GM18873 (cell line): ENCODE measurements around the gene LAMA4.
"Not testable (repeated sequence)": the region's sequence is repeated elsewhere in the genome, so short reads cannot be mapped to it uniquely, and the experiment has no call there.

ENCODE experiments used
- ATAC-seq: cut with Tn5 transposase; IDR thresholded peaks from one replicate; pipeline ENCODE4 v1.9.1; 2021; ENCODE audit warnings: mild to moderate bottlenecking, moderate library complexity, moderate number of reproducible peaks; ENCODE audit not compliant: unreplicated experiment, low FRiP score

The LAMA4 gene

DNA sequence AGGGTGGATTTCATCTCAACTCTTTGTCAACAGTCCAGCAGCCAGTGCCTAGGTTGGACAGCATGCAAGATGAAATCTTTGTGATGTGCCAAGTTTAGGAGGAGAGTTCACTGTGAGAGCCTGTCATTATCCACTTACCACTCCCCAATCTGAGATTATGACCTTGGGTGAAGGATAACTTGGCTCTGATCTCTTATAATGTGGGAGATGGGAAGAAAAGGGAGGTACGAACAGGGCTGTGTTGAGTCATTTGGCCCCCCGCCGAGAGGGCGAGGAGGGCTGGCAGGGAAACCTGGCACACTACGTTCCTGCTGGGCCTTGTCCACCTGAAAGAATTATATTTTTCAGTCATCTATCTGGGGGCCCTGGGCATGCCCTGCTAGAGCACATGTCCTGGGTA is 35.8 kb downstream of the LAMA4 start:
- ATAC-seq: no peak

- ATAC-seq: no peak
Measured at GRCh38 chr6:112216662-112217551, 37.5 kb downstream of the LAMA4 start.

DNA sequence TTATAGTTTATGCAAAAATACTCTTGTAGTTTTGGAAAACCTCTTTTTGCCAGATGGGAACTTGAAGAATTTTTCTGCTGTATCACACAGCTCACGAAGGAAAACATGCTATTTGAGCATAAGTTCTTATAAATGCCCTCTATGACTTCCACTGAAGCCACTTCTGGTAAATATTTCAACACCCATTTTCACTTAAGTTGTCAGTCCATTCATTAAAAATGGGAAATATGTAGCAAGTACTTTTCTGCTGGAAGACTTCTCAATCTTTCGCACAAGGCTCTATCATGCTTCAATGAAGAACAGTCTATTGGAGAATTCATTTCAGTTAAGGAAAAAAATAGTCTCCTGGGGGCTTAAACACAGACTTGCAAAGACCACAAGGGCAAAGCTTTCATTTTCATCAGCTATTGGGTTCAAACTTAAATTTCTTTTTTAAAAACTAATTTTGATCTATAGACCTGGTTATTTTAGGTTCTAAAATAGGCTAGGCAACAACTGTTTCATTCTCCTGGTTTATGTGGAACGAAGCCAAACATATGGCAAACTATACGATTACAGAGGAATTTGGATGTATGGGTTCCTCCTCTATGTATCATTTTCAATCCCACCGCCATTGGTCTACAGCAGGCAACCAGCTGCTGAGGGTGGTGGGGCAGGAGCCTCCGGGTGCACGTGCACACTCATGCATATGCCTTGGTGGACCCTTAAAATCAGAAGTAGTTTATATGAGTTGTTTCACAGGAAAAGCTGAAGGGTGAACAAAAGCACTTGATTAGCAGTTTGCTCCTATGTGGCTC is 38.7 kb downstream of the LAMA4 start:
- no peak for ATAC-seq

DNA sequence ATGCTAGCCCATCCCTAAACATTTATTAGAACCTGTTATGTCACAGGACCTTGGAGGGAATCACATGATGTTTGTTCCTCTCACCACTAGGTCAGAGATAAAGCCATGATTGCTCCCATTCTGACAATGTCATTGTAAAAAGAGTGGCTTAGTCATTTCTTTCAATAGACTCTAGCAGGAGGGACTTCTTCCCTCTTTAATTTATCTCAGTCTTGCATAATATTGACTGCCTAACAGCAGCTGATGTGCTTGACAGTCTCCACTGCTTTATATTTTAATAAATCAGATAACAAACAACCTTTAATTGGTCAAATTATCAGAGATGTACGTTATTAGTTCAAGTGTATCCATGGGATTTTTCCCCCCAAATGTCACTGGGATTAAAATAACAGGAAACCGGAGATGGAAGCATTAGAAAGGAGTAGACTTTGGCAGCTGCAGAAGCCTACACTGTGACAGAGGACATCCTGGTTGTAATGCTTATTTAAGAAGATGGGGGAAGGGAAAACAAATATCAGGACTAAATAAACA is 39.6 kb downstream of the LAMA4 start:
- ATAC-seq: no peak

GRCh38 chr6:112210852-112211251 is 43.5 kb downstream of the LAMA4 start:
- ATAC-seq: no peak

GRCh38 chr6:112209131-112209530 is 45.2 kb downstream of the LAMA4 start:
- no peak for ATAC-seq

DNA sequence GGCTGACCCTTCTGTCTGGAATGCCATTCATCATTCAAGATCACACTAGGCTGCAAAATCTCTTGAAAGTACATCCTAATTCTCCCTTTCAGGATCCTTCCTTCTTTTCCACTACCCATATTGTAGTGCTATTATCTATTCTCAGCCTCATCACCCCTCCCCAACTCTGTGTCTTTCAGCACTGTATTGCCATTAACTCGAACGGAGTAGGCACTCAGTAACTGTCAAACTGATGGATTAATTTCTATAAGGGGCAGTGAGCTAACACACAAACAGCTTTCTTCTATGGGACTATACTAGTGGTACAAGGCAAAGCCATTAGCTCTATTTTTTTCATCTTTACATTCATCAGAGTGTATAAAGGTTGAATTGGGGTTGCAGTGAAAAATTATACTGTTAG is 46.6 kb downstream of the LAMA4 start:
- ATAC-seq: no peak

GRCh38 chr6:112207131-112207530 is 47.2 kb downstream of the LAMA4 start:
- no peak for ATAC-seq

DNA sequence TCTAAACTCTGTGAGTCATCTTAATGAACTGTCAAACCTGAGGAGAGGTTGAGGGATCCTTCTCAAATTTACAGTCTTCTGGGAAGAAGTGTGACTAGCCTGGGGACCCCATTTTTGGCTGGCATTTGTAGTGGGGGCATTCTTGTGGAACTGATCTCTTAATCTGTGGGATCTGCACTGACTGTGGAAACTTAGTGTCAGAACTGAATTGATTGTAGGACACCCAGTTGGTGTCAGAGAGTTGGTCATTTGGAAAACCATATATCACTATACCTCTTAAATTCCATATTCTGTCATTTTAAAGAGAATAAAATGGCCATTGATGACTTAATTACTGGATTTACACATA is 48.3 kb downstream of the LAMA4 start:
- no peak for ATAC-seq

DNA sequence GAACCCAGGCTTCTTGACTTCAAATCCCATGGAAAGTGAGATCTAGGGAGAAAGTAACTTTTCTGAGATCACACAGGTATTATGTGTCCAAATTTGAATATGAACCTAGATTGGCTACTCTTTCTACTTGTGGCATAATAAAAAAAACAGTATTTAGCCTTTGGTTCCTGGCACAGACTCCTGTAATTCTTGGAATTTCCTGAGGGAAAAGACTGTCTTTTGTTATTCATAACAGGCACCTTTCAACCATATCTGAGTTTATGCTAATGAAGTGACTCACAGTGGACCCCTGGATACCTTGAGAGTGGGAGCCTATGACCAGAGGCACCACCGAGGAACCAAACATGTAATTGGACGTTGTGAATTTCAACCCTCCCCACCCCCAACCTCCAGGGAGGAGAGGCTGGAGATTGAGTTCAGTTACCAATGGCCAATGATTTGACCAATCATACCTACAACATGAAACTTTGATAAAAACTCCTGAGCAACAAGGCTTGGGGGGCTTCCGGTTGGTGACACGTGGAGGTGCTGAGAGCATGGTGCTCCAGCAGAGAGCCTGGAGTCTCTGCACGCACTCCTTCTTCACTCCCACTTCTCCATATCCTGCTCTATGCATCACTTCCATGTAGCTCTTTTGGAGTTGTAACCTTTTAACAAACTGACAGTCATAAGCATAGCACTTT is 48.8 kb downstream of the LAMA4 start:
- ATAC-seq: no peak

DNA sequence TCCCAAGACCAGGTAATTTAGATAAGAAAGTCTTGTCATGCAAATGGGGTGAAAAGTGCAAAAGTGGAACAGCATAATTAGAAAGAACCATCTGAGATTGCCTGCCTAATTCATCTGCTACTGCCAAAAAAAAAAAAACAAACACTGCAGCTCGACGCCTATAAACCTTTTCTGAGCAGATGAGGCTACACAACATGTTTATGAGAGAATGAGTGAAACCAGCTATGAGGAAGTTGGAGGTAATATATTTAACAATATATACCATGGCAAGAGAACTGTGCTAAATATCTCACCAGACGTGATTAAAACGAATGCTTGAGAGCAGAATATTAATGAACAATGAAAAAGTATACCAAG is 50.0 kb downstream of the LAMA4 start:
- no peak for ATAC-seq

DNA sequence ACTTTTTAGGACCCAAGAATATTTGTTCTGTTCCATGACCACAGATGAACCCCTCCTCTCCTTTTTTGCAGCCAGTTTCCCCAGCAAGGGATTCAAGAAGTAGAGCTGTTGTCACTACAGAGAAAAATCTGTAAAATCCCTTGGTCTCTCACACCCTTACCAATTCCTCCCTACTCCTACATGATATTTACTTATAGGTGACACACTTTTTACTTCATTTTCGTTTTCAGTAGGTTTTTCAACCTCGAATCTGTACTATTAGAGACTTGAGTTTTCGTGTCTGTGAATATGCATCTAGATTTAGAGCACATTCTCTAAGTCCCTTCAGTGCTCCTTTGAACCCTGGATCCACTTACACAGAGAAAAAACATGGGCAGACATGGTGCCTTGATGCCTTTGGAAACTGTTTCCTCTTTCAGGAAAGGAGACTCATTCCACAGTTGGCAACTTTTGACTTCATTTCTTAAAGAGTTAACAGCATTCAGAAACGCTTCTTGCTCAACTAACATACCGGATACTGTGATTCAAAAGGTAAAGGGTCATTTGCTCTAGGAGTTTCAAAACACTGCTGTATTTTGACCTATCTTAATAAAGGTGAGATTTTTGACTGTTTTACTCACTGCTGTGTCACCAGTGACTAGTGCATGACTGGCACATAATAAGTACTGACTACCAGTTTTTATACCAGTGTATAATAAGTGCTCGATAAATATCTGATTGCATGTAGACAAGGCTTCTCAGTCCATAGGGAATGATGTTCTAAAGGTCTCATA is 50.6 kb downstream of the LAMA4 start:
- ATAC-seq: no peak

DNA sequence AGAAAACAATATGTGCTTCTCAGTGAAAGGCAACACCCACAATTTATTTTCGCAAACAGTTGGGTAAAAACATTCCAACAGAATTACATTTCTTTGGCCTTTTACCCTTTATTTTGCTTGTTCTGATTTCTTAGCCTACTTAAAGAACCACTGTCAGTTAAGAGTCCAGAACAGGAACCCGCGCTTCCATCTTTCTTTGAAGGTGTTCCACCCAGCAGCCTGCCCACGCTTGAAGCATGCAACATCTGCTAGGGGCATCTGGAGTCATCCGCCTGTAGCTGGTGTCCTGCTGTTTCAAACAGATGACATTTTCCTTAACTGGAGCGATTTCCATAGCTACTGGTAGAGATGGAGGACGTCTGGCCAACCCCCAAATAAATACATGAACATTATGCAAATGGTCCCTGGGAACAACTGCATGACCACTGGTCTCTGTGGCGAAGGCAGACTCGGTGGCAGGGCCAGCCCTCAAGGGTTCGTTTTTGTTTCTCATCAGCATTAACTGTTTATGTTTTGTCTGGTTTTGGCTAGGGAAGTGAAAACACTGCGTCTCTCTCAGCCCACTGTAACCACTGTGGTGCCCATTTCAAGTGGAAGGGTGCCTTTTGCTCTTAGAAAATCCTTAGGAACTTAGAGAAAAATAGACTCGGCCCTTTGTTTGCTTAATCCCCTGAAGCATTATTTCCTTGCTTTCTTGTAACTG is 51.6 kb downstream of the LAMA4 start:
- peak; percentile 77 for ATAC-seq

- ATAC-seq: not testable (repeated sequence)
Measured at GRCh38 chr6:112200185-112200914, 54.0 kb downstream of the LAMA4 start.

DNA sequence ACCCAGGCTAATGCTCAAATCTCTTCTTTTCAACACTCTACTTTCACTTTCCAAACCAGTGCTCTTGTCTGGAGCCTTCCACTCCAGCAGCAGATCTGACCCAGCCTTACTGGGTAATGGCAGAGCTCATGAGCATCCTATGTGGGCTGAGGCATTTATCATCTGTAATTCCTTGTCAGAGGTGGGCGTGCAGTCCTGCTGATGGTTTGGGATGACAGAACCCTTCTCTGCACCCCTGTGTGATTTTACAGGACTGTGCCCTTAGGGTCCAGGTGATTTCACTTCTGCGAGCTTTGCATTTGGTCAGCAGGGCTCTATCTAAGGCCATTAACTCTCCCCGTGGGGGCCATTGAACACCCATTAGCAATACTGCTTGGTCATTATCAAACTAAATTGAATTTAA is 55.4 kb downstream of the LAMA4 start:
- ATAC-seq: no peak

DNA sequence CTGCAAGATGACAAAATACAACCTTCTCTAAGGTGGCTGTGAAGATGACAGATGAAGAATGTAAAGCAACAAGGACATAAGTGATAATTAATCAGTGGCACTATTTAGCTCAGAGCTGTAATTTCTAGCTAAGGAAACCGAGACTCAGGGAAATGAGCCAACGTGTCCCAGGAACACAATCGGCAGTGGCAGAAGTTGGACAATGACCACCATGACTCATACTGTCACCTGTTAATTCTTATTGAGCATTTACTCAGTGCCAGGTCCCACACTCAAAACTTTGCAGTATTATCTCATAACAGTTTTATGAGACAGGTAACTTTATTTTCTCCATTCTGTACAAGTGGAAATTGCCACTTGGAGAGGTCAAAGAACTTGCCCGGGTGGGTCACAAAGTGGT is 55.8 kb downstream of the LAMA4 start:
- ATAC-seq: no peak

GRCh38 chr6:112197636-112198035 is 56.7 kb downstream of the LAMA4 start:
- ATAC-seq: no peak

- ATAC-seq: no peak
Measured at GRCh38 chr6:112196306-112196705, 58.1 kb downstream of the LAMA4 start.

DNA sequence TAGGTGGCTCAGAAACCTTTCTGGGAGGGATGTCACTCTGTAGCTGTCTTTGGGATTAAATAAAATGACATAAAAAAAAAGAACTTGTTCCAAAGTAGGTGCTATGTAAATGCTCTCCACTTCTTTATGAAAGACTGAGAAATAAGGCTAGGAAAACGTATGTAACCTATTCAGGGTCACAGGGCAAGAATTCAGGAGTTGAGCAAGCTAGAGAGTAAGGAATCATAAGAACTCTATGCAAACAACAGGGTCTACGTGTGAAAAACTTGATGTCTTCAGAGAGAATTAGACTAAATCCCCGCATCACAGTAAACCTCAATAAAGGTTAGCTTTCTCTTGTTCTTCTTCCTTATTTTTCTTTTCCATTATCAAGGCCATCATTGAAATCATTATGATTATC is 59.2 kb downstream of the LAMA4 start:
- no peak for ATAC-seq
